Stimulated activated CD8-positive, alpha-beta memory T cell treated with anti-CD3 and anti-CD28 coated beads, Interleukin-15, amount 100 ng/mL, for 4 hours (primary cell): ENCODE data around the gene TCEA3.

Source experiments
- DNase-seq, 2 donors: peaks; one replicate each; pipeline ENCODE4 v3.0.0-alpha.2; 2020; ENCODE audit warnings: low read depth in 2 of 2

The TCEA3 gene

DNA sequence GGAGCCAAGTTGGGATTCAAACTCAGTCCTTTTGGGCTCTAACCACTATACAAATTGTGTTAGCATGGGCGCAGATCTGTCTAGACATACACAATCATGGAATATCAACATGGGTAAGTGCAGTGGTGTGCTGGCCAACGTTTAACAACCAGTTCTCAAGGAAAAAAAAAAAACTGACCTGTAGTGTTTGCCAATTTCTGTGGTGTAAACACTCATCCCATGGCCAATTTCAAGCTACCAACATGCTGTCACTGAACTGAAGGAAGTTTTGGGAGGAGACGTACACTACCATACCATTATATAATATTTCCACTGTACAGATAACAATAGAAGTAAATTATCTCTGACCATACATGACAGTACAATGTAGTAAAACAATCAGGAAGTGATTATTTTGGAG is 3.2 kb downstream of the TCEA3 start:
- no peak for DNase-seq

DNA sequence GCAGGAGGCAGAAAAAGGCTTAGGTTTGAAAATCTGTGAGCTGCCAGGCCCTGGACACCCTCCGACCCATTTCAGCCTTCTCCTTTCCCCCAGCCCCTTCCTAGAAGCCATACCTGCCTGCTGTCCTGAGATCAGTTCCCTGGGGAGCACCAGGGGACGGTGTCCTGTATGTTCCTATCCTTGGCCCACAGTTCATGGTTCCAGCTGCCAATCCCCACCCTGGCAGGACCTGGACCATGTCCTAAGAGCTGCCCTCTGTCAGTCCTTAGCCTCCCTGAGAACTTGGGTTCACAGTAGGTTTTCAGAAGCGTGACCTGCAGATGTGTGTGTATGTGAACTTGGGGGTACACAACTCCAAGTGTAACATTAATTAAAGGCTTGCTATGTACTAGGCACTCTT is 3.8 kb downstream of the TCEA3 start:
- no peak for DNase-seq

DNA sequence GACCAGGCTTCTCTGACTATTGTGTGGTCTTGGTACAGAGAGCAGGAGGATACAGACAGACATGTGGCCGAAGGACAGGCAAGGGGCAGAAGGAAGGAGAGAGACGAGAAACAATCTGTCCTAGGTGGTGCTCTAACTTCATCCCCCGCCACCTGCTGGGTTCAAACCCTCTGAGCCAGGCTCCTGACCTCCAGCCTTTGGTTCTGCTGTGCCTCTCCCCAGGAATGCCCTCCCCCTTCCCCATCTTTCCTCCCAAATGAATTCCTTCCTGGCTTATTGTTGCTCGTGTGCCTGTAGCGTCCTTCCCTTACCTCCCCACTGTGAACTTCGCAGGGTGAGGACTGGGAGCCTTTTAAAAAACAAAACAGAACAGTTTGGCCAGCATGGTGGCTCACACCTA is 5.4 kb downstream of the TCEA3 start:
- DNase-seq, result no peak

GRCh38 chr1:23417570-23417969 is 7.0 kb downstream of the TCEA3 start:
- no peak for DNase-seq

DNA sequence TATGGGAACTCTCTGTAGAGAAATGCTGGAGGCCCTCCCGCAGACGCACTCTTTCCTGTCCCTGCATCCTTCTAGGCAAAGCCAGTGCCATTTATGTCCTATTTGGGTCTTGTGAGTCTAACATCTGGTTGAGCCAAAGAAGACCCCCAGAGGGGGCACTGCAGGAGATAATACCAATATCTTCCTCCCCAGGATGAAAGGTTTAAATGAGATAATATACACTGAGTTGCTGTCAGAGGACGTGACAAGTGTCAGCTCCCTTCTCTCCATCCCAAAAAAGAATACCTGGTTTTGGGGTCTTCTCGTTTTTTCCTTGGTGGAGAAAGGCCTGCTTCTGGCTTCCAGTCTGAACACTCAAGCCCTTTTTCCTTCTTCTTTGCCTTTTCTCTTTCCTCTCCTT is 7.6 kb downstream of the TCEA3 start:
- DNase-seq, result no peak

GRCh38 chr1:23408797-23409290 is 15.7 kb downstream of the TCEA3 start:
- DNase-seq, result no peak

DNA sequence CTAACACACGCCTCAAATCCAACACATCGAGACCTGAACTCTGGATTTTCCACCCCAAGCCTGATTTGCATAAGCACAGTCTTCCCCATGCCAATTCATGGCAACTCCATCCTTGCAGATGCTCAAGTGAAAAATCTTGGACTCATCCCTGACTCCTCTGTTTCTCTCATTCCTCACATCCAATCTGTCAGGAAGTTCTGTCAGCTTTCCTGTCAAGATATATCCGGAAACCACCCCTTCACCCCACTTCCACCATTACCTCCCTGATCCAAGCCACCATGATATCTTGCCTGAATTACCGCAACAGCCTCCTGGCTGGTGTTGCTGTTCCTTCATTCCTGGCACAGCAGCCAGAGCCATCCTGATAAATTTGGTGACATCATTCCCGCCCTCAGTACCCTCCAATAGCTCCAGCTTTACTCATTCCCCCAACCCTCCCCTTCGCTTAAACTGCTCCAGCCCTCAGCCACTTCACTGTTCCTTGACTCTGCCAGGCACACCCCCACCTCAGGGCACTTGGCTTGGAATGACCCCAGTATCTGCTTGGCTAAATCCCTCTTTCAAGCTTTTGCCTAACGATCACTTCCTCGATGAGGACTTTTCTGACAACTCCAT is 17.4 kb downstream of the TCEA3 start:
- no peak for DNase-seq

DNA sequence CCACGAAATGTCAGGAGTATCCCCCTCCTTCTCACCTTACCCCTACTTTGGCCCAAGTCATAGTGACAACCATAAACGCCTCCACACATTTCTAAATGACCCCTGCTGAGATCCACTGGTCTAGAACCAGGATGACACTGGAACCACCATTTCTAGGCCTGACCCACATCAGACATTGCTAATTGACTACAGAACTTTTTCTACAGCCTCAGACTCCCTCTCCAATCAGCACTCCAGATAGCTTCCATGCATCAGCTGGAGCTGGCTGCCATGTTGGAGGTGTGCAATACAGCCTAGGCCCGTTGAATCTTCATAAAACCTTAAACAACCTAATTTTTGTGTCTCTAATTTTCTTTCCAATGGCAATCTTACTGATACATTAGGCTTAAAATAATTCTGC is 18.6 kb downstream of the TCEA3 start:
- DNase-seq, result no peak

GRCh38 chr1:23403735-23404486 is 20.6 kb downstream of the TCEA3 start:
- DNase-seq, result peak; percentile 44 to 58

DNA sequence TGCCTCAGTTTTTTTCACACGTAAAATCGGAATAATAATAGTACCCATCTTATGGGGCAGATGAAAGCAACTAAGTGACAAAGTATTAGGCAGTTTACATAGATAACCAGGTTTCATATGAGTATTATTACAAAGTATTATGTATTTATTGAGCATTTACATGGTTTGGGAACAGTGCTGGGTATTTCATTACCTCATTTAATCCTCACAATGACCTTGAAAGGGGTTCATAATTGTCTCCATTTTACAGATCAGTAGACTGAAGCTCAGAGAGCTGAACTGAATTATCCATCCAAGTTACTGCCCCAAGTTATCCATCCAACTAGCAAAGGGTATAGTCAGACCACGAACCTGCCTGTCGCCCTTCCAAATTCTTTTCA is 21.2 kb downstream of the TCEA3 start:
- DNase-seq, result no peak

DNA sequence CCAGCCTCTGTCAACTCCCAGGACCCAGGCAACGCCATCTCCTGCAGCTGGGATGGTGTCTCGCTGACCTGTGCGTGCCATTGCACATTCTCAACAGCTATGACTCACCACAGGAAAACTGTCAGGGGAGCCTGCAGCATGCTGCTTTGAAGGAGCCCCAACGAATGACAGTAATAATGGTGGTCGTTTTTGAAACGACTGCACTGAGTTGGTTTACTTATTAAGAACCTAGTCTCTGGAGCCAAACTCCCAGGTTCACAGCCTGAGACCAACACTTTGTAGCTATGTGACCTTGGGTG is 21.6 kb downstream of the TCEA3 start:
- no peak for DNase-seq

GRCh38 chr1:23402286-23403037 is 22.1 kb downstream of the TCEA3 start:
- DNase-seq, result no peak

DNA sequence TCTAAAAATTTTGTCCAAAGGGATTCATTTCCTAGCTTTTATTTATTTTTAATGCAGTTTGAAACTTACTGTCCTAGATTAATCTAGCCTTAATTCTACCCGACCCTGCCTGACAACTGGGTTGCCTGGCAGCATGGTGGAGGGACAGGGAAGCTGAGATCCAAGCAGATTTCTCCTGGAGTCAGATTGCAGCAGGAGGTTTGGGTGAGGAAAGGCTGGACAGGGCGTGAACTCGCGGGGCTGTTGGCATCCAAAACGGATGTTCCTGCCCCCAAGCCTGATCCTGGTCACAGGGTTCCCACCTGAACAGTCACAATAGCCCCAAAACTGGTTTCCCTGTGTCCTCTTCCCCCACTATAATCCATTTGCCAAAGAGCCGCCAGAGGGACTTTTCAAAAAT is 23.2 kb downstream of the TCEA3 start:
- no peak for DNase-seq

DNA sequence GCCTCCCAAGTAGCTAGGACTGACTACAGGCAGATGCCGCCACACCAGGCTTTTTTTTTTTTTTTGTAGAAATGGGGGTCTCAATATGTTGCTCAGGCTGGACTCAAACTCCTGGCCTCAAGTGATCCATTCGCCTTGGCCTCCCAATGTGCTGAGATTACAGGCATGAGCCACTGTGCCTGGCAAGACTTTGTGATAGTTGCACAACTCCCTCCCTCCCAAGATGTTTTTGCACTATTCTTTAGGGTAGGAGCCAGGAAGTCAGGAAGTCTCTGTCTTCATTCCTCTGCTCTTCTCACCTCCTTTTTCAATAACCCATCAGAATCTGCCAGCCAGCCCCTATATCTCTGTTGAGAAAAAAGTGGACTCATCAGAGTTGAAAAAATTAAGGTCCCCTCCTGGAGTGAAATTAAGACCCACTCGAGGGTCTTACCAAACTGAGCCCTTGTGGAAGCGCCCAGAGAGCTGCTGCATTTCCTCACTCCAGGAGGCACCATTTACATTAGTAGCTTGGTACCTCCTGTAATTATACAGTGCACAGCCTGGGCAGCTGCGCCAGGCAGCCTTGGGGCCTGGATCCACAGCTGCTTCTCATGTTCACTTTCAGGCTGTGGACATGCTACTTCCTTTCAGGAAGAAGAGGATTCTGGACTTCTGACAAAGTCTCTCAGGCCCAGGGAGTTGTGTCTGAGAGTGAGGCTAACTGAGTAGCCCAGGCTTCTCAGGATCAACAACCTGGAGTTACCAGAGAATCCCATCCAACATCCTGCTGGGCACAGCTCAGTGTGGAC is 24.0 kb downstream of the TCEA3 start:
- no peak for DNase-seq

- no peak for DNase-seq
Measured at GRCh38 chr1:23399229-23399628, 25.3 kb downstream of the TCEA3 start.

DNA sequence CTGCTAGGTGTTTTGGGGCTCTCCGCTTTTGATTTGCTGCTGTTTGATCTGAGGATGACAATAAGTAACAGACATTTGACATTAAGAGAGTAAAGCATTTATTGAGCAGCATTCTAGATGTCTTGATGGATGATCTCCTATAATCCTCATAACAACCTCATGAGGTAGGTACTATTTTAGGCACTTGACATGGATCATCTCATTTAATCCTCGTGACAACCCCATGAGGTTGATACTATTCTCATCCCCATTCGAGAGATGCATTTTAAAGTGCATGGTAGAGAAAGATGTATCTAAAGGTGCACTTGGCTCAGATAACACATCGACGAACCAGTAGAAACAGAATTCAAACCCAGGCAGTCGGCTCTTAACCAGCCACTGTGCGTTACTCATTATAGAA is 26.6 kb downstream of the TCEA3 start:
- DNase-seq, result no peak

DNA sequence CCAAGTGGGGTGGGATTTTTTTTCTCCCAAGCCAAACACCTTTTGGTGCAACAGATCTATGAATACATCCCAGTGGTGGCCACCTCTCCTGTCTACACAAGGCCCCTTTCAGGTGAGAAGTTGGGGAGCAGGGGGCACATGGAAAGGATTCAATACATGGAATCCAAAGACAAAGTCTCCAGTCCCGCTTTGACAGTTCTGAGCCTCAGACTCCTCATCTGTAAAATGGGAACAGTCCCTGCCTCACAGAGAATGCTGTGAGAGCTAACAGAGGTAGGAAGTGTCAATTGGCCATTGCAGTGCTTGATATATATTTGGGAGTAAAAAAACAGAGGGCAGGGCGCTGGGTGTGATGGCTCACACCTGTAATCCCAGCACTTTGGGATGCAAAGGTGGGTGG is 28.2 kb downstream of the TCEA3 start:
- DNase-seq, result no peak

DNA sequence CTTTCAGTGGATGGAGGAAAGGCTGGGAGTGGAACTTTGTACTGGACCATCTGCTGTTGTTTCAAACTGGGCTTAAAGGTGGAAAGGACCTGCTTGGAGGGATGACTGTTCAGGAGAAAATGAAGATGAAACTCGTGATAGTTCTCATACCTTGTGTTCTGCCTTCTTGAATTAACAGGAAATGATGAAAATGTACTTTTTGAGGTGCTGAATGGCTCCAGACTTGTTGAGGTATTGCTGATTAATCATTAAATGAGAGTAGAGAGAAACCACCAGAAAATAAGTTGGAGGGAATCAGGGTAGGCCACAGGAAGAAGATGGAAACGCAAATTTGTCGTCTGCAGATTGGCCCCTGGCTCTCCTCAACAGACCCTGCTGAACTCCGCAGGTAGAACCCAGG is 28.7 kb downstream of the TCEA3 start:
- no peak for DNase-seq

DNA sequence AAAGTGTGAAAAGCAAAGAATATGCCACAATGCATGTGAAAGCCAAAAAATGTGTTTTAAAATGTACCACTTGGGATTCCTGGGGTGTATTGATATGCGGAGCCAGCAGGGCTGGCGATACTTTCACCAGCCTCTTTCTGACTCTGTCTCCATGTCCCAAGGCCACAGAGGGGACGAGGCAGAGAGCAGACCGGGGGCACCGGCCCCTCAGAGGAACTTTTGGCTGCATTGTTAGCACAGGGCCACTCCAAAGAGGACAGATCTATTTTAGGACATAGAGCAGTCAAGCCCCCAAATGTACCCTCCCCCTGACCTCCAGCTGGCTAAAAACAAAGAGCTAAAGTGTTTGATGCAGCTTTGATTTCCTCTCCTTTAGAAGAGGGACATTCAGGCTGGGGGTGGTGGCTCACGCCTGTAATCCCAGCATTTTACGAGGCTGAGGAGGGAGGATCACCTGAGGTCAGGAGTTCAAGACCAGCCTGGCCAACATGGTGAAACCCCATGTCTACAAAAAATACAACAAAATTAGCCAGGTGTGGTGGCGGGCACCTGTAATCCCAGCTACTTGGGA is 29.3 kb downstream of the TCEA3 start:
- DNase-seq, result no peak

- DNase-seq, result no peak
Measured at GRCh38 chr1:23394684-23395083, 29.9 kb downstream of the TCEA3 start.

- no peak for DNase-seq
Measured at GRCh38 chr1:23394181-23394580, 30.4 kb downstream of the TCEA3 start.

- no peak for DNase-seq
Measured at GRCh38 chr1:23393706-23394105, 30.8 kb downstream of the TCEA3 start.
